Activated naive CD4-positive, alpha-beta T cell treated with anti-CD3 and anti-CD28 coated beads, Interleukin-2, amount 10 ng/mL, durations not matched to agents 7 days and 5 days (primary cell): ENCODE measurements around the gene ZNF446.
"Not testable (repeated sequence)": the region's sequence is repeated elsewhere in the genome, so short reads cannot be mapped to it uniquely, and the experiment has no call there.

ENCODE experiments used
- CTCF ChIA-PET: fragments of 350-600 bp; sonication (Branson Sonifier 250); formaldehyde crosslinking; loops from one replicate; lab custom pipeline; 2021; ENCODE audit warnings: antibody characterized with exemption; lab: Charles Lee
- DNase-seq: peaks from one replicate; pipeline ENCODE4 v3.0.0-alpha.2; 2020
- H3K27ac Mint-ChIP-seq: one replicate; pipeline ENCODE4 v1.8.0; 2021; ENCODE audit warnings: mild to moderate bottlenecking, moderate library complexity, mixed read lengths
- H3K27me3 Mint-ChIP-seq: one replicate; pipeline ENCODE4 v1.8.0; 2021; ENCODE audit warnings: mild to moderate bottlenecking, mixed read lengths
- H3K36me3 Mint-ChIP-seq: one replicate; pipeline ENCODE4 v1.8.0; 2021; ENCODE audit warnings: mixed read lengths
- H3K4me1 Mint-ChIP-seq: one replicate; pipeline ENCODE4 v1.8.0; 2021; ENCODE audit warnings: mixed read lengths
- H3K4me3 Mint-ChIP-seq: one replicate; pipeline ENCODE4 v1.8.0; 2021; ENCODE audit warnings: mild to moderate bottlenecking, moderate library complexity, mixed read lengths
- H3K9me3 Mint-ChIP-seq: one replicate; pipeline ENCODE4 v1.8.0; 2021; ENCODE audit warnings: mixed read lengths

The ZNF446 gene

DNA sequence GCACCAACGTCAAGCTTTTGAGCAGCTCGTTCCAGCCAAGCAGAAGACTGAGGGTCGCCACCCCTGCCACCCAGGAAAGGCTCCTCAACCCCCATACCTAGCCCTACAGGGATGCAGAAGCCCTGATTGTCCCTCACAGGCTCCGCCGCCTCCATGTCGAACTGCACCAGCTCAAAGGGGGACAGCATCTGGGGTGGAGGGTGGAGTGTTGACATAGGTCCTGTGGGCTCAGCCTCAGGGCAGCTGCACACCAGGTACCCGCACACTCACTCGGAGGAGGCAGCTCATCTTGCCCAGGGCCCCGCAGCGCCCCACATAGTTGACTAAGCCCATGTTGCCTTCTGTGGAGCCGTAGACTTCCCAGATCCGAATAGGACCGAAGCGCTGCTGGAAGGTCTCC, 24.1 kb downstream of the ZNF446 start:
- no peak for DNase-seq
- CTCF ChIA-PET: interaction anchor here (1.5 kb wide), 2 partner anchors 18 to 20 kb away, joined by 5 to 6 read pairs; no protein-coding TSS in a partner anchor
- H3K4me1 Mint-ChIP-seq: peaks cover 24% of the 10 kb centered on the region

DNA sequence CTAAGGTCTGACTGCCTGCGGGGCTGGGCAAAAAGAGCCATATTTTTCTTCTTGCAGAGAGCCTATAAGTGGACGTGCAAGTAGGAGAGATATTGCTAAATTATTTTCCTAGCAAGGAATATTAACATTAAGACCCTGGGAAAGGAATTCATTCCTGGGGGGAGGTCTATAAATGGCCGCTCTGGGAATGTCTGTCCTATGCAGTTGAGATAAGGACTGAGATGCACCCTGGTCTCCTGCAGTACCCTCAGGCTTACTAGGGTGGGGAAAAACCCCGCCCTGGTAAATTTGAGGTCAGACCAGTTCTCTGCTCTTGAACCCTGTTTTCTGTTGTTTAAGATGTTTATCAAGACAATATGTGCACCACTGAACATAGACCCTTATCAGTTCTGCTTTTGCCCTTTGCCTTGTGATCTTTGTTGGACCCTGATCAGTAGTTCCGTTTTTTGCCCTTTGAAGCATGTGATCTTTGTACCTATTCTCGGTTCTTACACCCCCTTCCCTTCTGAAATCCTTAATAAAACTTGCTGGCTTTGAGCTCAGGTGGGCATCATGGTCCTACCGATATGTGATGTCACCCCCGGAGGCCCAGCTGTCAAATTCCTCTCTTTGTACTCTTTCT, 31.6 kb downstream of the ZNF446 start:
- H3K4me3 Mint-ChIP-seq, H3K27me3 Mint-ChIP-seq, H3K27ac Mint-ChIP-seq, H3K4me1 Mint-ChIP-seq, DNase-seq, CTCF ChIA-PET, H3K36me3 Mint-ChIP-seq: not testable (repeated sequence)
- H3K9me3 Mint-ChIP-seq: peaks cover 10% of the 10 kb centered on the region

More for the DNA sequence above, 24.1 kb downstream of the ZNF446 start:
- Mint-ChIP-seq H3K27me3 (peaks cover 16% of the 10 kb centered on the region), H3K27ac (no peak overlapping the region), H3K9me3 (peaks cover 11% of the 10 kb centered on the region), H3K36me3 (peaks cover 15% of the 10 kb centered on the region), H3K4me3 (no peak overlapping the region)

DNA sequence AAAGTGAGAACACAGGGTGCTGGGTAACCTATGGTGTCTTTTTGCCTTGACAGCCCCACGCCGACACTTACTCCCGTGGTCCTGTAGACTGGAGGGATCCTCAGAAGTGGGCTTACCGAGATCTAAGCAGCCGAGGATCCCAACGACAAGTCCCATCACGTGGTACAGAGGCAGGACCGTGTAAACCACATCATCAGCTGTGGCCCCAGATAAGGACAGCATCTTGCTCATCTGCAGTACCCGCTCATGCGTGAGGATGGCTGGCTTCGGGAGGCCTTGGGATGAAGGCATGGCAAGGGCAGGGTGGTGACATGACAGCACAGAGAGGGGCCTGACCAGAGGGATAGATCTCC, 33.6 kb downstream of the ZNF446 start:
- CTCF ChIA-PET: no interaction called here
- Mint-ChIP-seq H3K27me3 (no peaks in the 10 kb centered on the region), H3K4me3 (no peak overlapping the region), H3K36me3 (peaks cover 6% of the 10 kb centered on the region), H3K9me3 (peaks cover 10% of the 10 kb centered on the region), H3K27ac (no peak overlapping the region), H3K4me1 (peaks cover 16% of the 10 kb centered on the region)
- no peak for DNase-seq

DNA sequence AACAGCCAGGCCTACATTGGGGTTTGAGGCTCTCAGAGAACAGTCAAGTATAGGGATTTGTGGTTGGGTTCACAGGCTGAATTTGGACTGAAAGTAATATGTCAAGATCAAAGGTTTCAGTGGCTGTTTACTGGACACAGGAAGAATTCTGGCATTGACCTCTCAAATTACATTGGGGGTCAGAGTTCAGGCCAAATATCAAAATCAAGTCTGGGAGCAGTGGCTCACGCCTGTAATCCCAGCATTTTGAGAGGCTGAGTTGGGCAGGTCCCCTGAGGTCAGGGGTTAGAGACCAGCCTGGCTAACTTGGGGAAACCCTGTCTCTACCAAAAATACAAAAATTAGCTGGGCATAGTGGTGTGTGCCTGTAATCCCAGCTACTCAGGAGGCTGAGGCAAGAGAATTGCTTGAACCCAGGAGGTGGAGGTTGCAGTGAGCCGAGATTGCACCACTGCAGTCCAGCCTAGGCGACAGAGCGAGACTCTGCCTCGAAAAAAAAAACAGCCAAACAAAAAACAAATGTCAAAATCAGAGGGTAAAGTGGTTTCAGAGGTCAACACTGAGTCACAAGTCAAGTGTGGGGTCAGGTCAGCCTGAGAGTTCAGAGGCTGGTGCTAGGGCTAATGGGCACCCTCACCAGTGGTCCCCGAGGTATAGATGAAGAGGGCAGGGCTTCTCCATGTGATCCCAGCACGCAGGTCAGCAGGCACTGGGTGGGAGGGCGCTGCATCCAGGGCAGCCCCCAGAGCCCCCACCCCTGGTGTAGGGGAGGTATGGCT, 34.1 kb downstream of the ZNF446 start:
- peaks cover 10% of the 10 kb centered on the region for H3K9me3 Mint-ChIP-seq
- peaks cover 20% of the 10 kb centered on the region for H3K4me1 Mint-ChIP-seq
- H3K27me3 Mint-ChIP-seq: no peaks in the 10 kb centered on the region
- H3K27ac Mint-ChIP-seq: no peak overlapping the region
- CTCF ChIA-PET: no interaction called here
- no peak overlapping the region for H3K4me3 Mint-ChIP-seq
- no peak for DNase-seq
- peaks cover 9% of the 10 kb centered on the region for H3K36me3 Mint-ChIP-seq

DNA sequence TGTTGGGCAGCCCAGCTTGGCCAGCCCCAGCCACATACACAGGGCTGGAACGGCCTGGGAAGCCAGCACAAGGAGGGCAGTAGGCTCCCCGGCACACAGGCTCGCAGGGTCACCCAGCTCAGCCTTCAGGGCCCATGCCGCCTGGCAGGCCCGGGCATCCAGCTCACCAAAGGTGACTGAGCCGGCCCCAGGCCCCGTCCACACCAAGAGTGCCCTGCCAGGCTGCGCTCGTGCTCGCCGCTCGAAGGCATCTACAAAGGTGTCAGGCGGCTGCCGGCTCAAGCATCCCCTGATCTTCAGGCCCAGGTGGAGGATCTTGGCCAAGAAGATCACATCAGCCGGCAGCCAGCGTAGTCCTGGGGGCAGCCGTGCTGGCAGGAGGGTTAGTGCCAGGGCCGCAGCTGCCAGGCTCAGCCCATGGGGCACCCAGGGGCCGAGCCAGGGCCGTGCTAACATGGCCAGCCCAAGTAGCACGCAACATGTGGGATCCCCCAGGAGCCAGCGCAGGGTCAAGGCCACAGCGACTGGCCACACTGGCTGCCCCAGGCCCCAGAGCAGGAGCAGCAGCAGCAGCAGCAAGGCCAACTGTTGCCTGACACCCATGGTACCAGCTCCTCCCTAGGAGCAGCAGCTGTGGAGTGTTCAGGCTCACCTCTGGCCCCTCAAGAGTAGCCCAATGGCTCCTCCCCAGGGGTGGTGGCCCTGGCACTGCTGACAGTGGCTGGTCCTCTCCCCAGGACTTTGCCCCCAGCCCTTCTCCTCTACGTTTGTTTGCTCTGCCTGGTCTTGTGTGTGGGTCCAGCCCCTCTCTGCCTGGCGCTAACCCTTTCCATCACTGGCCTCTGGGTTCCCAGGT, 35.4 kb downstream of the ZNF446 start, which contains the start of gene SLC27A5:
TSS of gene SLC27A5 (minus strand) at position 640 of the 856 bp plus-strand sequence. CDS start at position 603, 37 bp downstream.
- no peak within 1 kb of the TSS for H3K4me3 Mint-ChIP-seq
- DNase-seq: no peak
- H3K36me3 Mint-ChIP-seq: peaks cover 18% of the 10 kb centered on the region
- peaks cover 30% of the 10 kb centered on the region for H3K4me1 Mint-ChIP-seq
- CTCF ChIA-PET: no interaction called here
- H3K27ac Mint-ChIP-seq: no peak within 1 kb of the TSS
- H3K27me3 Mint-ChIP-seq: no peaks in the 10 kb centered on the region
- H3K9me3 Mint-ChIP-seq: peaks cover 9% of the 10 kb centered on the region

DNA sequence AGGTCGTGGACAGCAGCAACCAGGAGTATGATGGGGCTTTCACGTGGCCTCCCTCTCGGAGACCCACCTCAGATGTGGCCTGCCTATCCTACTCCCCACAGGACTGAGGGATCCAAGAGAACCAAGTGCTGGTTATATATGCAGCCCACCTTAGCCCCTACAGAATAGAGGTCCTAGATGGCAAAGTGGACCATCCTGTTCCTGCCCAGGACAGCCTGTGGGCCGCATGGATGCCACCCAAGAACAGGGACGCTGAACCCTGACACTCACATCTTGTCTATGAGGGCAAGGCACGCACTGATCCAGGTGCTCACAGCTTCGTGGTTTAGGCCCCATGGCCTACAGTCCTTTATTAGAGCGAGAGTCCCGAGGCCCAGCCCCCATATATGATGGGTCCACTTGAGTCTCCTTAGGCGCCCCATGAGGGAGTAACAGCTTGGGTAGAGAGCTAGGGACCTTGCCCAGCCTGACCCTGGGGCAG, 37.1 kb downstream of the ZNF446 start:
- H3K36me3 Mint-ChIP-seq: peaks cover 17% of the 10 kb centered on the region
- H3K27me3 Mint-ChIP-seq: no peaks in the 10 kb centered on the region
- CTCF ChIA-PET: interaction anchor here (0.9 to 2.0 kb wide), 7 partner anchors 24 to 113 kb away, joined by 3 to 21 read pairs (median 5); partner anchors contain the start of genes CHMP2A and TRIM28
- H3K27ac Mint-ChIP-seq: no peak overlapping the region
- H3K9me3 Mint-ChIP-seq: no peaks in the 10 kb centered on the region
- DNase-seq: no peak
- peak overlapping the region; percentile 46 for H3K4me3 Mint-ChIP-seq
- H3K4me1 Mint-ChIP-seq: peaks cover 40% of the 10 kb centered on the region

DNA sequence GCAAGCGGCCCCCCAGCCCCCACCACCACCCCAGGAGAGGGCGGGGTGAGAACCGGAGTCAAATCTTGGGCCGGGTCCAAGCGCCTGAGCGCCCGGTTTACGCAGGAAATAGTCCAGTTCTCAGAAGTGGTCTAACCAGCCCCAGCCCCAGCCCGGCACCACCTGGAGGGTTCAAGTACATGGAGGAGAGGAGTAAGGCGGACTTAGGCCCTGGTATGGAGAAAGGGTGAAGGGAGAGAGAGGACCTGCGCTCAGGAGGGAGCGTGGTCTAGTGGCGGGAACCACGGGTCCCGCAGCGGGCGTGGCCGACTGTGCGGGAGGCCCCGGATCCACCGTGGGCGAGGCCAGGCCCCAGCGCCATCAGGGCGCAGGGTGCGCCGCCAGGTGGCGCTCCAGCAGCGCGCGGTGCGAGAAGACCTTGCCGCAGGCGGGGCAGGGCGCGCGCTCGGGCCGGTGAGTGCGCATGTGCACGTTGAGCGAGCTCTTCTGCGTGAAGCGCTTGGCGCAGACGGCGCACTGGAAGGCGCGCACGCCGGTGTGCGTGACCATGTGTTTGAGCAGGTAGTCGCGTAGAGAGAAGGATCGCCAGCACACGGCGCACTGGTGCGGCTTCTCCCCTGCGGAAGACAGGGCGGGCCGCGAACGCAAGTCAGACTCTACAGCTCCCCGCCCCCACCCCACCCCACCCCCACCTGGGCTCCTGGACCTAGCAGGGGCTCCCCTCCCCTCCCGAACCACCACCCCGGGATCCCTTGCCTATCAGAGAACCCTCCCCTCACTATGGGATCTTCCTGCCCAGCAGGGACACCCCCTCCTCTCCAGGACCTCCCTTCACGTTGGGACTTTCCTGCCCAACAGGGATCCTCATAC, 37.8 kb downstream of the ZNF446 start:
- peaks cover 47% of the 10 kb centered on the region for H3K4me1 Mint-ChIP-seq
- CTCF ChIA-PET: interaction anchor here (0.7 to 2.0 kb wide), 13 partner anchors 18 to 114 kb away, joined by 3 to 21 read pairs (median 4); partner anchors contain the start of genes CHMP2A and TRIM28
- peak overlapping the region; percentile 78 for H3K4me3 Mint-ChIP-seq
- peaks cover 19% of the 10 kb centered on the region for H3K36me3 Mint-ChIP-seq
- DNase-seq: peak; percentile 97
- no peaks in the 10 kb centered on the region for H3K27me3 Mint-ChIP-seq
- peak overlapping the region; percentile 85 for H3K27ac Mint-ChIP-seq
- no peaks in the 10 kb centered on the region for H3K9me3 Mint-ChIP-seq

DNA sequence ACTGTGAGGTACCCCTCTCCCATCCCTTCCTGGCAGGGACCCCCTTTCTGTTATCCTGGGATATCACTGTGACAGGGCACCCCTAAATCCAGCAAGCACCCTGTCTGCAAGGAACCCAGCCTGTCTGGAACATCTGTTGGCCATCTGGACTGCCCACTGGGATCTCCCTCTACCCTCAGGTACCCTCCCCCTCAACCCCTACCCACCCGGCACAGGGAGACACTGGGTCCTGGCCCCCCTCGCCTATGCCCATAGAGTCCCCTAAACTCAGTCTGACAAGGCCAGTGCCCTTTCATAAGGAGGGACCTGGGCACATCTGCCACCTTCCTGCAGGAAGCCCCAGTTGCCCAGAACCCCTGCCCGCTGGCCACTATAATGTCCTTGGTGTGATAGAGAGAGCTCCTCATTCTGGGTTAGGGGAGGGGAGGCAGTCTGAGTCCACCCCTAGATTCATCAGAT, 38.4 kb downstream of the ZNF446 start:
- CTCF ChIA-PET: interaction anchor here (0.7 to 2.0 kb wide), 13 partner anchors 19 to 114 kb away, joined by 3 to 21 read pairs (median 4); partner anchors contain the start of genes CHMP2A and TRIM28

DNA sequence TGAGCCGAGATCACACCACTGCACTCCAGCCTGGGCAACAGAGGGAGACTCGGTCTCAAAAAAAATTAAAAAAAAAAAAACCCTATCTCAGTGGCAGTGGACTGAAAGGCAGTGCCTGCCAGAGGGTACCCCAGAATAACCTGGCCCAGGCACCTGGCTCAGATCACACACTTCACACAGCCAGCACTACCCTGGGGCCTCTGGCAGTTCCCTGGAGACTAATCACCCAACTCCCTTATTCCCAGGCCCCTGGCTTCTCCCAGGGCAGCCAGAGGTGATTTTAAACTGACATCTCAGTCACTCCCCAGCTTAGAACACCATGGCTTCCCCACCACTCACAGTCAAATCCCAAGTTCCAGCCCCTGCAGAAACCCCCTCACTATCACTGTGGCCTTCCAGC, 39.1 kb downstream of the ZNF446 start:
- Mint-ChIP-seq H3K27me3 (peaks cover 6% of the 10 kb centered on the region), H3K27ac (peak overlapping the region; percentile 73), H3K9me3 (no peaks in the 10 kb centered on the region), H3K4me1 (peaks cover 56% of the 10 kb centered on the region), H3K36me3 (peaks cover 21% of the 10 kb centered on the region), H3K4me3 (peak overlapping the region; percentile 62)
- CTCF ChIA-PET: interaction anchor here (7.4 kb wide), 1 partner anchor 64 kb away, joined by 109 read pairs; no protein-coding TSS in a partner anchor
- DNase-seq: no peak

More for the DNA sequence above, 38.4 kb downstream of the ZNF446 start:
- peak overlapping the region; percentile 85 for H3K27ac Mint-ChIP-seq
- DNase-seq: no peak
- H3K27me3 Mint-ChIP-seq: peaks cover 2% of the 10 kb centered on the region
- no peaks in the 10 kb centered on the region for H3K9me3 Mint-ChIP-seq
- H3K36me3 Mint-ChIP-seq: peaks cover 21% of the 10 kb centered on the region
- H3K4me1 Mint-ChIP-seq: peaks cover 49% of the 10 kb centered on the region
- H3K4me3 Mint-ChIP-seq: peak overlapping the region; percentile 78

DNA sequence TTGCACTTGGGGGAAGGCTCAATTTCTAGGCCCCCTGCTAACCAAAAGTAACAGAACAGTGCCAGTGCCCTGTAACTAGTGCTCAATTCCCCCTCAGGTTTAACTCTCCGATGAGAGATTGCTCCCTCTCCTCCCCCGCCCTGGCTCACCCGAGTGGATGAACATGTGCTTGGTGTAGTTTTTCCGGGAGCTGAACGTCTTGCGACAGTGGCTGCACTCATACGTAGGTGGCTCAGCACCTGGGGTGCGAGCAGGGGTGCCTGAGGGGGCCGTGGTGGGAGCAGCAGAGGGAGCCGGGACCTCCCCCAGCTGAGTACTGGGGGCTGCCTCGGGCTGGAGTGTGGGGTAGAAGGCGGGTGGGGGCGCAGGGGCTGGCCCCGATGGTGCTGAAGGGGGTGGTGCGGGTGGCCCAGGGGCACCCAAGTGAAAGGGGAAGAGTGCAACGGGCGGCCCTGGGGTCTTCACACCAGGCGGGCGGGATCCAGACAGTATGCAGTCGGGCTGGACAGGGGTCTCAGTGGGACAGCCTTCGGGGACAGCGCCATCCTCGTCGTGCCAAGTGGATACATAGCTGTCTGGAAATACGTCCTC, 40.2 kb downstream of the ZNF446 start:
- CTCF ChIA-PET: interaction anchor here (1.3 to 7.4 kb wide), 2 partner anchors 38 to 63 kb away, joined by 4 to 109 read pairs; partner anchors contain the start of gene CHMP2A
- no peaks in the 10 kb centered on the region for H3K9me3 Mint-ChIP-seq
- peaks cover 60% of the 10 kb centered on the region for H3K4me1 Mint-ChIP-seq
- DNase-seq: no peak
- H3K27me3 Mint-ChIP-seq: peaks cover 6% of the 10 kb centered on the region
- peak overlapping the region; percentile 62 for H3K4me3 Mint-ChIP-seq
- H3K27ac Mint-ChIP-seq: peak overlapping the region; percentile 73
- H3K36me3 Mint-ChIP-seq: peaks cover 21% of the 10 kb centered on the region

DNA sequence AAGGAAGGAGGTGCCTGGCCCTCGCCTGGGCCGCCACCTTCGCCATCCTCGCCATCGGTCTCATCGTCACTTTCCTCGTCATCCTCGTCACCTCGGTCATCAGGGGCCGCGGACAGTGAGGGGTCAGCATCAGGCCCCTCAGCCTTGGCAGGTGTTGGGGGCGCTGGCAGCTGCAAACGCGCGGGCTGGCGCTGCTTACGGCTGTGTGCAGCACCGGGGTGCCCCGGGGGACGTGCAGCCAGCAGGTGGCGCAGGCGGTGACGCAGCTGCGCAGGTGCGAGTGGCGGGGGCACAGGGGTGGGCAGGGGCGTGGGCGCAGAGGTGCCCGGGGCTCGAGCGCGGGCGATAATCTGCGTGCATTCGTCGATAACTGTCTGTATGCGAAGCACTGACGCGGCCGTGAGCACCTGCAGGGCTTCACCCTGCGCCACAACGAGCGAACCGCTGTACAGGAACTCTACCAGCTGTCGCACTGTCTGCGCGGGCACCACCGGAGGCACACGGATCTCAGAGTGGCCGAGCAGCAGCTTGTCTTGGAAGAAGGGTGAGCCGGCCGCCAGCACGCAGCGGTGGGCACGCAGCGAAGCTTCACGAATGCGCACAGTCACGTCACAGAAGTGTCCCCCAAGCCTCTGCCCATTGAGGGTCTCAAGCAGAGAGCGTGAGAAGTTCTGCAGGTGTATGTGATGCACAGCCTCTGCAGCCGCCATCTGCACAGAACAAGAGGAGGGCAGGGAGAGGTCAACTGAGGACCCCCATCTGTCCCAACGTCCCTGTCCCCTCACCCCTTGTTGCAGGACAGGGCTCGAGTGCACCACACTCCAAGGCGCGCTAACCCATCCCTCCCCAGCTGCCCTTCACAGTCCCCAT, 41.0 kb downstream of the ZNF446 start:
- DNase-seq: no peak
- H3K4me1 Mint-ChIP-seq: peaks cover 60% of the 10 kb centered on the region
- no peak overlapping the region for H3K27ac Mint-ChIP-seq
- peak overlapping the region; percentile 33 for H3K4me3 Mint-ChIP-seq
- peaks cover 6% of the 10 kb centered on the region for H3K27me3 Mint-ChIP-seq
- H3K9me3 Mint-ChIP-seq: no peaks in the 10 kb centered on the region
- CTCF ChIA-PET: interaction anchor here (1.3 to 7.4 kb wide), 4 partner anchors 37 to 62 kb away, joined by 4 to 109 read pairs (median 20); partner anchors contain the start of gene CHMP2A
- peaks cover 21% of the 10 kb centered on the region for H3K36me3 Mint-ChIP-seq
